Calu3 (cell line): ENCODE data around the gene CSRP3. TPM values are rescaled to one million over a fixed set of nuclear protein-coding genes. Genes with fewer than 3 reads are reported as not detected.

Source experiments
- BruUV-seq: library from RNA; stranded (reverse); fragments of 400-500 nt; replicated peaks from 2 replicates; lab custom pipeline; 2021; lab: Mats Ljungman, UMichigan
- CTCF ChIA-PET: fragments of 300-600 bp; sonication (Branson Sonifier 250); formaldehyde crosslinking; loops from one replicate; lab custom pipeline; 2022; ENCODE audit warnings: antibody characterized with exemption; lab: Charles Lee
- DNase-seq: peaks from one replicate; pipeline ENCODE4 v3.0.0; 2022
- H3K27ac Mint-ChIP-seq: one replicate; pipeline ENCODE4 v1.8.0; 2022; ENCODE audit warnings: mixed read lengths; ENCODE audit not compliant: unreplicated experiment
- H3K27me3 Mint-ChIP-seq: one replicate; pipeline ENCODE4 v1.8.0; 2022; ENCODE audit warnings: mixed read lengths; ENCODE audit not compliant: unreplicated experiment
- H3K36me3 Mint-ChIP-seq: one replicate; pipeline ENCODE4 v1.8.0; 2022; ENCODE audit warnings: mild to moderate bottlenecking, moderate library complexity, mixed read lengths; ENCODE audit not compliant: insufficient read depth, unreplicated experiment
- H3K4me1 Mint-ChIP-seq: one replicate; pipeline ENCODE4 v1.8.0; 2022; ENCODE audit warnings: mild to moderate bottlenecking, low read depth, mixed read lengths; ENCODE audit not compliant: unreplicated experiment
- H3K4me3 Mint-ChIP-seq: one replicate; pipeline ENCODE4 v1.8.0; 2022; ENCODE audit warnings: mild to moderate bottlenecking, low read depth, moderate library complexity, mixed read lengths; ENCODE audit not compliant: unreplicated experiment
- H3K9me3 Mint-ChIP-seq: one replicate; pipeline ENCODE4 v1.8.0; 2022; ENCODE audit warnings: low read depth, mixed read lengths; ENCODE audit not compliant: unreplicated experiment
- CTCF ChIP-seq: fragments of 200-600 bp; IDR thresholded peaks from one replicate; pipeline ENCODE4 v1.8.0; 2022; ENCODE audit warnings: antibody characterized with exemption; ENCODE audit not compliant: unreplicated experiment
- intact Hi-C: fragments of 100-400 bp; cut with micrococcal nuclease; formaldehyde crosslinking; loops from one replicate; pipeline ENCODE4 v1.10.0; 2022; ENCODE audit not compliant: unreplicated experiment
- total RNA-seq: library from RNA; stranded (reverse); gene quantifications from 2 replicates; pipeline ENCODE4 v1.2.3, GENCODE V29; 2022

Gene CSRP3
- total RNA-seq, 1 experiment from 2014 or later, result not detected

- intact Hi-C loops, result no loop called here
- Mint-ChIP-seq H3K9me3 (no peaks in the 10 kb centered on the region), H3K36me3 (peaks cover 4% of the 10 kb centered on the region), H3K4me1 (peaks cover 18% of the 10 kb centered on the region), H3K4me3 (no peak overlapping the region), H3K27me3 (peaks cover 11% of the 10 kb centered on the region), H3K27ac (no peak overlapping the region)
- peak; percentile 32 for DNase-seq
- CTCF ChIA-PET, result interaction anchor here (0.6 kb wide), 1 partner anchor 33 kb away, joined by 3 read pairs; no protein-coding TSS in a partner anchor
- TF ChIP-seq CTCF, result no peak
- no TSS peak for BruUV-seq
These were observed 1.2 kb downstream of the CSRP3 start for GRCh38 chr11:19200410-19201201.

GRCh38 chr11:19199771-19200170 is 2.0 kb downstream of the CSRP3 start:
- CTCF ChIA-PET, result interaction anchor here (0.6 kb wide), 2 partner anchors 34 to 147 kb away, joined by 3 read pairs; no protein-coding TSS in a partner anchor
- no peak for TF ChIP-seq CTCF
- Mint-ChIP-seq H3K36me3 (peaks cover 4% of the 10 kb centered on the region), H3K4me3 (no peak overlapping the region), H3K9me3 (no peaks in the 10 kb centered on the region), H3K4me1 (peaks cover 18% of the 10 kb centered on the region), H3K27ac (no peak overlapping the region), H3K27me3 (peaks cover 10% of the 10 kb centered on the region)
- BruUV-seq, result no TSS peak
- DNase-seq, result no peak
- intact Hi-C loops, result no loop called here

- CTCF ChIA-PET, result no interaction called here
- Mint-ChIP-seq H3K4me3 (no peak overlapping the region), H3K9me3 (no peaks in the 10 kb centered on the region), H3K4me1 (peaks cover 18% of the 10 kb centered on the region), H3K27ac (no peak overlapping the region), H3K36me3 (peaks cover 4% of the 10 kb centered on the region), H3K27me3 (peaks cover 10% of the 10 kb centered on the region)
- DNase-seq, result no peak
- no TSS peak for BruUV-seq
- TF ChIP-seq CTCF, result no peak
- intact Hi-C loops, result no loop called here
These were observed 2.7 kb downstream of the CSRP3 start for GRCh38 chr11:19199048-19199447.

GRCh38 chr11:19196432-19196831 is 5.4 kb downstream of the CSRP3 start:
- Mint-ChIP-seq H3K36me3 (peaks cover 4% of the 10 kb centered on the region), H3K9me3 (no peaks in the 10 kb centered on the region), H3K4me3 (no peak overlapping the region), H3K4me1 (peaks cover 18% of the 10 kb centered on the region), H3K27me3 (peaks cover 10% of the 10 kb centered on the region), H3K27ac (no peak overlapping the region)
- no peak for TF ChIP-seq CTCF
- no TSS peak for BruUV-seq
- DNase-seq, result no peak
- intact Hi-C loops, result no loop called here
- CTCF ChIA-PET, result no interaction called here
